Ishikawa (cell line): Measurements from ENCODE around the gene CYBA.
A peak's percentile ranks its signal among the peaks of the same experiment; 100 is the strongest.

Experiments used
- CEBPB ChIP-seq: IDR thresholded peaks from 2 replicates; pipeline ENCODE4 v1.6.1; 2012
- CREB1 ChIP-seq: IDR thresholded peaks from 2 replicates; pipeline ENCODE4 v1.6.1; 2012; ENCODE audit warnings: low read depth
- EGR1 ChIP-seq: IDR thresholded peaks from 2 replicates; pipeline ENCODE4 v1.6.1; 2012
- EP300 ChIP-seq: IDR thresholded peaks from 2 replicates; pipeline ENCODE4 v1.6.1; 2012; ENCODE audit warnings: borderline replicate concordance
- FOXM1 ChIP-seq: IDR thresholded peaks from 2 replicates; pipeline ENCODE4 v1.6.1; 2012; ENCODE audit warnings: low read depth, borderline replicate concordance
- MAX ChIP-seq: IDR thresholded peaks from 2 replicates; pipeline ENCODE4 v1.6.1; 2012
- RAD21 ChIP-seq: IDR thresholded peaks from 2 replicates; pipeline ENCODE4 v1.6.1; 2012; ENCODE audit warnings: low read depth
- REST ChIP-seq: IDR thresholded peaks from 2 replicates; pipeline ENCODE4 v1.6.1; 2012; ENCODE audit warnings: low read depth, mild to moderate bottlenecking
- TAF1 ChIP-seq: IDR thresholded peaks from 2 replicates; pipeline ENCODE4 v1.6.1; 2012; ENCODE audit warnings: low read depth, mild to moderate bottlenecking
- YY1 ChIP-seq: IDR thresholded peaks from 2 replicates; pipeline ENCODE4 v1.6.1; 2012; ENCODE audit warnings: low read depth
- ZBTB7A ChIP-seq: IDR thresholded peaks from 2 replicates; pipeline ENCODE4 v1.6.1; 2012; ENCODE audit warnings: low read depth
- TF ChIP-seq, protein P1 (sequence below): IDR thresholded peaks from 2 replicates; pipeline ENCODE4 v1.6.1; 2012

GRCh38 chr16:88650749-88651275, at the start of gene CYBA:
- TF ChIP-seq MAX (peak; percentile 66), CEBPB (no peak), YY1 (no peak), EP300 (no peak), EGR1 (no peak), TAF1 (peak; percentile 81), ZBTB7A (no peak; the same call in 1 of the 2 replicates), RAD21 (no peak), CREB1 (no peak), REST (no peak), FOXM1 (no peak)
- TF ChIP-seq, protein P1, sequence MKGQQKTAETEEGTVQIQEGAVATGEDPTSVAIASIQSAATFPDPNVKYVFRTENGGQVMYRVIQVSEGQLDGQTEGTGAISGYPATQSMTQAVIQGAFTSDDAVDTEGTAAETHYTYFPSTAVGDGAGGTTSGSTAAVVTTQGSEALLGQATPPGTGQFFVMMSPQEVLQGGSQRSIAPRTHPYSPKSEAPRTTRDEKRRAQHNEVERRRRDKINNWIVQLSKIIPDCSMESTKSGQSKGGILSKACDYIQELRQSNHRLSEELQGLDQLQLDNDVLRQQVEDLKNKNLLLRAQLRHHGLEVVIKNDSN, result peak; percentile 44; the same call in 1 of the 2 replicates
